CD14-positive monocyte (primary cell): ENCODE measurements around the gene SLCO3A1. TPM values are rescaled to one million over a fixed set of nuclear protein-coding genes. Genes with fewer than 3 reads are reported as not detected.

Source experiments
- DNase-seq, 3 donors: peaks; one replicate each; pipeline ENCODE4 v3.0.0-alpha.2; 2011 to 2022
- H2AFZ ChIP-seq: 2 replicates; pipeline ENCODE4 v1.6.0; 2012; ENCODE audit warnings: mild to moderate bottlenecking, low read depth, low read length, inconsistent platforms; ENCODE audit not compliant: insufficient read depth, poor library complexity, severe bottlenecking
- H3K27ac ChIP-seq, 2 donors: 1 replicate in 1 of 2; 2 replicates in 1 of 2; pipeline ENCODE4 v1.5.1; 2012 to 2013; ENCODE audit warnings: low read length in 2 of 2, control low read depth in 1 of 2, inconsistent platforms in 1 of 2, low read depth in 1 of 2, mild to moderate bottlenecking in 1 of 2
- H3K27me3 ChIP-seq, 2 donors: one replicate each; pipeline versions ENCODE4 v1.6.0 to v1.6.1; 2011 to 2013; ENCODE audit warnings: low read length in 2 of 2; ENCODE audit not compliant: control insufficient read depth in 2 of 2, insufficient read depth in 2 of 2
- H3K36me3 ChIP-seq, 2 donors: replicated peaks in 1 of 2; 1 replicate in 1 of 2; 2 replicates in 1 of 2; pipeline versions ENCODE4 v1.5.1 to v1.6.1; 2012 to 2013; ENCODE audit warnings: low read length in 2 of 2, control low read depth in 1 of 2, inconsistent platforms in 1 of 2, mild to moderate bottlenecking in 1 of 2; ENCODE audit not compliant: insufficient read depth in 2 of 2, control insufficient read depth in 1 of 2
- H3K4me1 ChIP-seq, 2 donors: 1 replicate in 1 of 2; 2 replicates in 1 of 2; pipeline versions ENCODE4 v1.5.1 to v1.6.1; 2012 to 2013; ENCODE audit warnings: low read length in 2 of 2, control low read depth in 1 of 2, inconsistent platforms in 1 of 2, mild to moderate bottlenecking in 1 of 2, moderate library complexity in 1 of 2; ENCODE audit not compliant: insufficient read depth in 2 of 2, control insufficient read depth in 1 of 2
- H3K4me2 ChIP-seq: replicated peaks from 2 replicates; pipeline ENCODE3; 2012; ENCODE audit warnings: low read length, moderate library complexity, mild to moderate bottlenecking; ENCODE audit not compliant: poor library complexity, severe bottlenecking; ENCODE audit errors: extremely low read depth
- H3K4me3 ChIP-seq, 3 experiments: fragments of 200-600 bp in 1 of 3; sonication (generic) in 1 of 3; replicated peaks in 1 of 3; 1 replicate in 2 of 3; 2 replicates in 1 of 3; pipeline ENCODE4 v1.5.1; 2011 to 2013; ENCODE audit warnings: low read length in 3 of 3, mild to moderate bottlenecking in 3 of 3, control low read depth in 2 of 3, low read depth in 2 of 3, inconsistent platforms in 1 of 3, moderate library complexity in 1 of 3
- H3K79me2 ChIP-seq: 2 replicates; pipeline ENCODE4 v1.6.0; 2012; ENCODE audit warnings: mild to moderate bottlenecking, control low read depth, inconsistent platforms, low read length, moderate library complexity; ENCODE audit not compliant: insufficient read depth
- H3K9ac ChIP-seq: 2 replicates; pipeline ENCODE4 v1.6.0; 2017; ENCODE audit warnings: low read length, mild to moderate bottlenecking; ENCODE audit not compliant: insufficient read depth, poor library complexity, severe bottlenecking
- H3K9me3 ChIP-seq, 2 donors: replicated peaks in 1 of 2; 1 replicate in 1 of 2; 2 replicates in 1 of 2; pipeline versions ENCODE4 v1.5.1 to v1.6.1; 2012 to 2013; ENCODE audit warnings: low read length in 2 of 2, control low read depth in 1 of 2; ENCODE audit not compliant: control insufficient read depth in 1 of 2, insufficient read depth in 1 of 2
- H4K20me1 ChIP-seq: 2 replicates; pipeline ENCODE4 v1.6.0; 2012; ENCODE audit warnings: mild to moderate bottlenecking, low read length, control low read depth, moderate library complexity; ENCODE audit not compliant: insufficient read depth
- H3K27ac Mint-ChIP-seq, 7 donors: one replicate each; pipeline ENCODE4 v1.8.0; 2020; ENCODE audit warnings: mild to moderate bottlenecking in 7 of 7, mixed read lengths in 7 of 7, moderate library complexity in 6 of 7, inconsistent platforms in 2 of 7
- H3K27me3 Mint-ChIP-seq, 3 donors: one replicate each; pipeline ENCODE4 v1.8.0; 2021 to 2022; ENCODE audit warnings: low read depth in 3 of 3, mild to moderate bottlenecking in 3 of 3, mixed read lengths in 3 of 3, moderate library complexity in 3 of 3, inconsistent platforms in 1 of 3
- H3K36me3 Mint-ChIP-seq, 2 donors: one replicate each; pipeline ENCODE4 v1.8.0; 2020; ENCODE audit warnings: mixed read lengths in 2 of 2, inconsistent platforms in 1 of 2, mild to moderate bottlenecking in 1 of 2
- H3K4me1 Mint-ChIP-seq: one replicate; pipeline ENCODE4 v1.8.0; 2020; ENCODE audit warnings: mild to moderate bottlenecking, mixed read lengths
- H3K4me3 Mint-ChIP-seq, 2 donors: one replicate each; pipeline ENCODE4 v1.8.0; 2020; ENCODE audit warnings: mild to moderate bottlenecking in 2 of 2, mixed read lengths in 2 of 2, moderate library complexity in 1 of 2
- H3K9me3 Mint-ChIP-seq, 7 donors: one replicate each; pipeline ENCODE4 v1.8.0; 2020 to 2022; ENCODE audit warnings: mixed read lengths in 7 of 7, mild to moderate bottlenecking in 6 of 7, moderate library complexity in 6 of 7, inconsistent platforms in 2 of 7
- CTCF ChIP-seq: fragments of 200-600 bp; IDR thresholded peaks from one replicate; pipeline ENCODE4 v1.8.0; 2022; ENCODE audit warnings: antibody characterized with exemption, mild to moderate bottlenecking
- WGBS: methylation state at CpG from one replicate; pipeline ENCODE4 v1.1.5; 2013; ENCODE audit warnings: missing lambda C conversion rate; ENCODE audit not compliant: insufficient coverage; 5-methylcytosine and 5-hydroxymethylcytosine counted together
- intact Hi-C, 2 donors: fragments of 100-400 bp; cut with micrococcal nuclease; formaldehyde crosslinking; loops; one replicate each; pipeline versions ENCODE4 v1.15.0 to v1.15.1; 2023
- polyA plus RNA-seq, 3 donors: library from polyadenylated mRNA; depleted of rRNA in 1 of 3; unstranded in 2 of 3; stranded (reverse) in 1 of 3; fragments of 300-500 nt in 2 of 3; fragments of >200 nt in 1 of 3; fragmentation: Illumina TruSeq in 2 of 3; gene quantifications; 1 replicate in 2 of 3; 2 replicates in 1 of 3; pipeline ENCODE4 v1.2.3, GENCODE V29; 2012 to 2021

Gene SLCO3A1
- polyA plus RNA-seq, 3 donors, result 53.7 to 76.2 (median 62.8) TPM

GRCh38 chr15:91970142-91970541 is 116.6 kb downstream of the SLCO3A1 start:
- peaks cover 0 to 13% of the 10 kb centered on the region in 2 donors for H3K36me3 Mint-ChIP-seq
- Histone ChIP-seq H3K9me3 (no peaks in the 10 kb centered on the region), H3K79me2 (peaks cover 95% of the 10 kb centered on the region), H3K27ac (no peak overlapping the region), H4K20me1 (peaks cover 100% of the 10 kb centered on the region), H3K27me3 (no peaks in the 10 kb centered on the region), H3K4me3 (no peak overlapping the region), H3K4me2 (no peak overlapping the region), H3K4me1 (peaks cover 3 to 4% of the 10 kb centered on the region in 2 donors), H2AFZ (no peak overlapping the region), H3K36me3 (no peaks in the 10 kb centered on the region), H3K9ac (no peak overlapping the region)
- 60% methylated on average over 3 of the region's 7 CpGs for WGBS
- peaks cover 0 to 2% (median 0%) of the 10 kb centered on the region in 3 donors for H3K27me3 Mint-ChIP-seq
- no peak for TF ChIP-seq CTCF
- peaks cover 26% of the 10 kb centered on the region for H3K4me1 Mint-ChIP-seq
- no peak overlapping the region for H3K4me3 Mint-ChIP-seq
- intact Hi-C loops, result no loop called here
- H3K9me3 Mint-ChIP-seq, result no peaks in the 10 kb centered on the region
- DNase-seq, result no peak
- H3K27ac Mint-ChIP-seq, result peak overlapping the region in 4 of 7 donors; percentile 44 to 76 (median 66)

- intact Hi-C loops, result no loop called here
- no peaks in the 10 kb centered on the region for H3K4me1 ChIP-seq
- H3K79me2 ChIP-seq, result peaks cover 96% of the 10 kb centered on the region
- peaks cover 0 to 4% (median 0%) of the 10 kb centered on the region in 7 donors for H3K9me3 Mint-ChIP-seq
- DNase-seq, result peak in 2 of 3 donors; percentile 11 to 29
- 97% methylated on average over 3 of the region's 9 CpGs for WGBS
- H2AFZ ChIP-seq, result no peak overlapping the region
- H4K20me1 ChIP-seq, result peaks cover 100% of the 10 kb centered on the region
- no peak overlapping the region for H3K4me3 Mint-ChIP-seq
- H3K4me3 ChIP-seq, result no peak overlapping the region
- H3K9me3 ChIP-seq, result no peaks in the 10 kb centered on the region
- no peak overlapping the region for H3K9ac ChIP-seq
- no peaks in the 10 kb centered on the region for H3K27me3 ChIP-seq
- H3K36me3 ChIP-seq, result no peaks in the 10 kb centered on the region
- H3K27me3 Mint-ChIP-seq, result peaks cover 0 to 1% (median 0%) of the 10 kb centered on the region in 3 donors
- H3K27ac Mint-ChIP-seq, result peak overlapping the region in 6 of 7 donors; percentile 0 to 64 (median 29)
- peaks cover 0 to 9% of the 10 kb centered on the region in 2 donors for H3K36me3 Mint-ChIP-seq
- no peak overlapping the region for H3K4me2 ChIP-seq
- TF ChIP-seq CTCF, result peak; percentile 29
- H3K27ac ChIP-seq, result peak overlapping the region in 1 of 2 donors; percentile 6
- peaks cover 21% of the 10 kb centered on the region for H3K4me1 Mint-ChIP-seq
Observed at GRCh38 chr15:91973481-91973880, 120.0 kb downstream of the SLCO3A1 start.
